HCT116 (cell line): ENCODE results near the gene EIF3A.

Source experiments
- CTCF ChIP-seq, 3 experiments: fragments of 200-600 bp in 1 of 3; sonication (generic) in 1 of 3; IDR thresholded peaks in 2 of 3; conservative IDR thresholded peaks in 1 of 3; 2 replicates each; pipeline ENCODE4 v1.5.1; 2012 to 2017; ENCODE audit warnings: low read depth in 2 of 3, low read length in 2 of 3, antibody characterized with exemption in 1 of 3, borderline replicate concordance in 1 of 3, control low read depth in 1 of 3, mild to moderate bottlenecking in 1 of 3, mixed read lengths in 1 of 3, mixed run types in 1 of 3, moderate library complexity in 1 of 3; ENCODE audit not compliant: insufficient read depth in 1 of 3
- FOSL1 ChIP-seq: IDR thresholded peaks from 2 replicates; pipeline ENCODE4 v1.6.1; 2012; ENCODE audit warnings: low read depth
- POLR2A ChIP-seq: IDR thresholded peaks from 2 replicates; pipeline ENCODE4 v1.7.0; 2011; ENCODE audit warnings: borderline replicate concordance; ENCODE audit not compliant: insufficient read depth, insufficient read length; ENCODE audit errors: extremely low read depth
- RAD21 ChIP-seq: IDR thresholded peaks from 2 replicates; pipeline ENCODE4 v1.6.1; 2012; ENCODE audit warnings: low read depth, mild to moderate bottlenecking

GRCh38 chr10:119101366-119102098, 20.9 kb upstream of the EIF3A start:
- TF ChIP-seq POLR2A (no peak), CTCF (IDR thresholded peaks at IDR 0.05 in 2 of 3, conservative IDR thresholded peaks at IDR 0.05 in 1 of 3; ENCODE audit: borderline replicate concordance in 1 of 3, insufficient read depth in 1 of 3, low read depth in 2 of 3, low read length in 2 of 3) (no peak), FOSL1 (no peak), RAD21 (no peak)
